IMR-90 (cell line): ENCODE results near the gene ACTR5. TPM values are rescaled to one million over a fixed set of nuclear protein-coding genes. Genes with fewer than 3 reads are reported as not detected.

Experiments
- ATAC-seq: fragments of 200-7000 bp; cut with Tn5 transposase; 2 replicates; pipeline ENCODE4 v1.9.1; 2020; ENCODE audit warnings: low read depth, mild to moderate bottlenecking, moderate library complexity
- BruUV-seq: library from RNA; stranded (reverse); fragments of 400-500 nt; replicated peaks from 2 replicates; lab custom pipeline; 2021; lab: Mats Ljungman, UMichigan
- CTCF ChIA-PET: fragments of 300-600 bp; formaldehyde crosslinking; extraction: SDS; loops from one replicate; lab custom pipeline; 2021; ENCODE audit warnings: antibody characterized with exemption; lab: Yijun Ruan, JAX
- POLR2A ChIA-PET: fragments of 300-600 bp; sonication (Branson Sonifier 250); formaldehyde crosslinking; loops from one replicate; lab custom pipeline; 2022; ENCODE audit warnings: antibody characterized with exemption; ENCODE audit not compliant: unreplicated experiment; lab: Charles Lee
- DNase-seq: peaks from one replicate; pipeline ENCODE4 v3.0.0; 2013
- H2AFZ ChIP-seq: replicated peaks from 2 replicates; pipeline ENCODE3; 2013; ENCODE audit warnings: low read length, mild to moderate bottlenecking; ENCODE audit not compliant: poor library complexity
- H2AK5ac ChIP-seq: 2 replicates; pipeline ENCODE4 v1.6.1; 2013; ENCODE audit warnings: low read depth, low read length, inconsistent platforms
- H2AK9ac ChIP-seq: replicated peaks from 2 replicates; pipeline ENCODE3; 2013; ENCODE audit warnings: mild to moderate bottlenecking, low read depth, low read length, moderate library complexity; ENCODE audit not compliant: poor library complexity
- H2BK120ac ChIP-seq: 2 replicates; pipeline ENCODE4 v1.6.1; 2013; ENCODE audit warnings: low read depth, low read length, inconsistent platforms
- H2BK15ac ChIP-seq: 3 replicates; pipeline ENCODE4 v1.6.1; 2013; ENCODE audit warnings: low read depth, low read length, inconsistent platforms
- H2BK20ac ChIP-seq: 2 replicates; pipeline ENCODE4 v1.6.1; 2013; ENCODE audit warnings: low read depth, mild to moderate bottlenecking, inconsistent platforms, low read length, moderate library complexity
- H2BK5ac ChIP-seq: 2 replicates; pipeline ENCODE4 v1.6.1; 2013; ENCODE audit warnings: mild to moderate bottlenecking, low read depth, low read length, inconsistent platforms; ENCODE audit not compliant: poor library complexity, severe bottlenecking
- H3K14ac ChIP-seq: replicated peaks from 2 replicates; pipeline ENCODE4 v1.6.1; 2013; ENCODE audit warnings: low read depth, low read length, inconsistent platforms
- H3K18ac ChIP-seq: 2 replicates; pipeline ENCODE4 v1.6.1; 2013; ENCODE audit warnings: low read depth, low read length, control low read depth
- H3K23ac ChIP-seq: 2 replicates; pipeline ENCODE4 v1.6.1; 2013; ENCODE audit warnings: low read depth, low read length, inconsistent platforms
- H3K27ac ChIP-seq: 2 replicates; pipeline ENCODE4 v1.5.1; 2013; ENCODE audit warnings: mild to moderate bottlenecking, control low read depth, low read length; ENCODE audit not compliant: insufficient read depth
- H3K27me3 ChIP-seq: 2 replicates; pipeline ENCODE4 v1.6.1; 2013; ENCODE audit warnings: low read length; ENCODE audit not compliant: control insufficient read depth, insufficient read depth
- H3K36me3 ChIP-seq: 2 replicates; pipeline ENCODE4 v1.6.1; 2013; ENCODE audit warnings: low read length, mixed read lengths; ENCODE audit not compliant: control insufficient read depth, insufficient read depth
- H3K4ac ChIP-seq: 2 replicates; pipeline ENCODE4 v1.6.1; 2013; ENCODE audit warnings: low read depth, low read length, inconsistent platforms
- H3K4me1 ChIP-seq: 2 replicates; pipeline ENCODE4 v1.6.1; 2013; ENCODE audit warnings: low read length, mixed read lengths; ENCODE audit not compliant: control insufficient read depth, insufficient read depth
- H3K4me2 ChIP-seq: 2 replicates; pipeline ENCODE4 v1.6.1; 2013; ENCODE audit warnings: low read depth, mild to moderate bottlenecking, control low read depth, low read length, moderate library complexity
- H3K4me3 ChIP-seq: 2 replicates; pipeline ENCODE4 v1.5.1; 2013; ENCODE audit warnings: low read depth, mild to moderate bottlenecking, control low read depth, low read length, moderate library complexity; ENCODE audit not compliant: insufficient read depth
- H3K56ac ChIP-seq: 2 replicates; pipeline ENCODE4 v1.6.1; 2013; ENCODE audit warnings: low read length, inconsistent platforms; ENCODE audit not compliant: insufficient read depth; ENCODE audit errors: extremely low read depth
- H3K79me1 ChIP-seq, 2 experiments: 2 replicates each; pipeline ENCODE4 v1.6.1; 2013; ENCODE audit warnings: low read length in 2 of 2, inconsistent platforms in 1 of 2, low read depth in 1 of 2
- H3K9ac ChIP-seq: 2 replicates; pipeline ENCODE4 v1.6.1; 2013; ENCODE audit warnings: low read depth, low read length, control low read depth
- H3K9me1 ChIP-seq: 2 replicates; pipeline ENCODE4 v1.6.1; 2013; ENCODE audit warnings: low read length, inconsistent platforms; ENCODE audit not compliant: insufficient read depth
- H3K9me3 ChIP-seq: 2 replicates; pipeline ENCODE4 v1.6.1; 2013; ENCODE audit warnings: low read length; ENCODE audit not compliant: control insufficient read depth, insufficient read depth
- H4K20me1 ChIP-seq: 2 replicates; pipeline ENCODE4 v1.6.1; 2013; ENCODE audit warnings: low read length, inconsistent platforms; ENCODE audit not compliant: insufficient read depth
- H4K5ac ChIP-seq: 2 replicates; pipeline ENCODE4 v1.6.1; 2013; ENCODE audit warnings: mild to moderate bottlenecking, low read depth, low read length, control low read depth
- H4K8ac ChIP-seq, 2 experiments: 2 replicates each; pipeline ENCODE4 v1.6.1; 2013; ENCODE audit warnings: low read depth in 2 of 2, low read length in 2 of 2, control low read depth in 1 of 2, inconsistent platforms in 1 of 2
- H4K91ac ChIP-seq: 2 replicates; pipeline ENCODE4 v1.6.1; 2013; ENCODE audit warnings: low read depth, low read length, inconsistent platforms; ENCODE audit not compliant: insufficient read depth
- MAFK ChIP-seq: IDR thresholded peaks from 2 replicates; pipeline ENCODE4 v1.6.1; 2012; ENCODE audit warnings: low read depth, low read length, improper control_type of control experiment
- MXI1 ChIP-seq: IDR thresholded peaks from 2 replicates; pipeline ENCODE4 v1.6.1; 2012; ENCODE audit warnings: low read depth, mild to moderate bottlenecking, low read length, moderate library complexity, borderline replicate concordance
- RAD21 ChIP-seq: IDR thresholded peaks from 2 replicates; pipeline ENCODE4 v1.6.1; 2012; ENCODE audit warnings: low read length, improper control_type of control experiment
- RCOR1 ChIP-seq: IDR thresholded peaks from 2 replicates; pipeline ENCODE4 v1.6.1; 2012; ENCODE audit warnings: mild to moderate bottlenecking, low read length, improper control_type of control experiment; ENCODE audit not compliant: insufficient replicate concordance
- RFX5 ChIP-seq: IDR thresholded peaks from 2 replicates; pipeline ENCODE4 v1.8.0; 2012; ENCODE audit warnings: low read depth, mild to moderate bottlenecking, low read length, moderate library complexity
- WGBS, 2 experiments: methylation state at CpG; one replicate each; pipeline versions ENCODE4 v1.1.5 to v1.1.7; 2013; ENCODE audit warnings: missing lambda C conversion rate in 2 of 2; ENCODE audit not compliant: insufficient read length in 1 of 2; ENCODE audit errors: extremely low coverage in 2 of 2; 5-methylcytosine and 5-hydroxymethylcytosine counted together
- dilution Hi-C: fragments of 300-500 bp; cut with HindIII; formaldehyde crosslinking; loops from one replicate; pipeline ENCODE4 v1.14.3; 2018; ENCODE audit warnings: low sequenced_read_pairs; ENCODE audit not compliant: unreplicated experiment
- in situ Hi-C: fragments of 300-500 bp; cut with MboI; formaldehyde crosslinking; loops from 3 replicates; pipeline ENCODE4 v1.14.3; 2019; ENCODE audit warnings: low sequenced_read_pairs, inconsistent platforms, mixed read lengths
- intact Hi-C: fragments of 100-400 bp; cut with micrococcal nuclease; formaldehyde crosslinking; loops from 2 replicates; pipeline ENCODE4 v1.10.0; 2022
- polyA plus RNA-seq, 3 experiments: library from polyadenylated mRNA; depleted of rRNA; stranded (reverse); fragments of >200 nt; gene quantifications; 2 replicates each; pipeline ENCODE4 v1.2.3, GENCODE V29; 2012; ENCODE audit warnings: low replicate concordance in 1 of 3
- total RNA-seq: library from RNA; depleted of rRNA; stranded (reverse); fragments of >200 nt; gene quantifications from 2 replicates; pipeline ENCODE4 v1.2.3, GENCODE V29; 2012

The ACTR5 gene
- total and polyA plus RNA-seq, 2 of the 4 experiments (the other 2 are of a cell fraction): 5.9 to 6.6 TPM

GRCh38 chr20:38776363-38776762 lies 28.1 kb downstream of the ACTR5 start:
- no peaks in the 10 kb centered on the region for H3K9me1 ChIP-seq
- ATAC-seq (no peak), DNase-seq (no peak)
- no TSS peak for BruUV-seq
- peaks cover 14% of the 10 kb centered on the region for H3K36me3 ChIP-seq
- no peak overlapping the region for H4K91ac ChIP-seq
- H3K79me1 ChIP-seq: no peaks in the 10 kb centered on the region
- H3K9me3 ChIP-seq: no peaks in the 10 kb centered on the region
- in situ Hi-C loops: no loop called here
- no peak for TF ChIP-seq MXI1
- no peak for TF ChIP-seq RFX5
- TF ChIP-seq RAD21: no peak
- TF ChIP-seq MAFK: no peak
- TF ChIP-seq RCOR1: no peak
- dilution Hi-C loops: no loop called here
- H4K8ac ChIP-seq: no peak overlapping the region
- intact Hi-C loops: no loop called here
- no peak overlapping the region for H2AK5ac ChIP-seq
- H3K14ac ChIP-seq: no peak overlapping the region
- H3K27me3 ChIP-seq: no peaks in the 10 kb centered on the region
- no peak overlapping the region for H3K4me3 ChIP-seq
- no peak overlapping the region for H3K9ac ChIP-seq
- H3K23ac ChIP-seq: no peak overlapping the region
- CTCF ChIA-PET: no interaction called here
- POLR2A ChIA-PET: no interaction called here
- 100% methylated on average over 2 of the region's 11 CpGs; no CpG with 5 or more reads in 1 of the 2 experiments for WGBS, 2 experiments
- H3K4me2 ChIP-seq: no peak overlapping the region
- no peak overlapping the region for H2BK5ac ChIP-seq
- H2AFZ ChIP-seq: no peak overlapping the region
- no peak overlapping the region for H4K5ac ChIP-seq
- H3K56ac ChIP-seq: no peak overlapping the region
- H2BK15ac ChIP-seq: no peak overlapping the region
- no peaks in the 10 kb centered on the region for H3K4me1 ChIP-seq
- H3K4ac ChIP-seq: no peak overlapping the region
- H2BK20ac ChIP-seq: no peak overlapping the region
- H4K20me1 ChIP-seq: no peaks in the 10 kb centered on the region
- no peak overlapping the region for H2BK120ac ChIP-seq
- H3K27ac ChIP-seq: no peak overlapping the region
- H3K18ac ChIP-seq: no peak overlapping the region
- no peak overlapping the region for H2AK9ac ChIP-seq
